ENCODE measurements around the gene PITX1.

PITX1 gene

DNA sequence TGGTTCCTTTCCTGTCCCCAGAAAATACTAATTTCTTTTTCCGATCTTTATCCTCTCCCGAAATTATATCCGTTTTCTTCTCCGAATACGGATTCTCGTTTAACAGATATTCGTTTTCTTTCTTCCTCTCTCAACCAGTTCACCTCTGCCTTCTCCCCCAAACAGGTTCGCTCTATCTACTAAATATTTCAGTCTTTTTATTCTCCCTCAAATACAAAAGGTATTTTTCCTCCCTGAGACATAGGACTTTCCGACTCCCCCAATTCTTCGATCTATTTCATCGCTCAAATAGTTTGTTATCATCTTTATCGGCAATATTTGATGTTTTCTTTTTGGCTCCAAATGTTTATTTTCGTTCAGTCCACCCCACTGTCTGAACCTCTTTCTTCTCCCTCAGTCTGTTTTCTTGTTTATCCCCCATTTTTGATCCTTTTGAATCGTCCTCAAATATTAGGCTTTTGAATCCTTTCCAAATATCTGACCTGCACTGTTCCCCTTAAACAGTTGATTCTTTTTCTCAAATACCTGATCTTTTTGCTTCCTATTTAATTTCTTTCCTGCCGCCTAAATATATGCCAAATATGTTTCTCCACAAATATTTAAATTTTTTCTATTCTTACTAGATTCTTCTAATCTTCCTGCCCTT is 4.4 kb downstream of the PITX1 start:
- no peak for DNase-seq (ENCODE audit: low read depth, low spot score)

DNA sequence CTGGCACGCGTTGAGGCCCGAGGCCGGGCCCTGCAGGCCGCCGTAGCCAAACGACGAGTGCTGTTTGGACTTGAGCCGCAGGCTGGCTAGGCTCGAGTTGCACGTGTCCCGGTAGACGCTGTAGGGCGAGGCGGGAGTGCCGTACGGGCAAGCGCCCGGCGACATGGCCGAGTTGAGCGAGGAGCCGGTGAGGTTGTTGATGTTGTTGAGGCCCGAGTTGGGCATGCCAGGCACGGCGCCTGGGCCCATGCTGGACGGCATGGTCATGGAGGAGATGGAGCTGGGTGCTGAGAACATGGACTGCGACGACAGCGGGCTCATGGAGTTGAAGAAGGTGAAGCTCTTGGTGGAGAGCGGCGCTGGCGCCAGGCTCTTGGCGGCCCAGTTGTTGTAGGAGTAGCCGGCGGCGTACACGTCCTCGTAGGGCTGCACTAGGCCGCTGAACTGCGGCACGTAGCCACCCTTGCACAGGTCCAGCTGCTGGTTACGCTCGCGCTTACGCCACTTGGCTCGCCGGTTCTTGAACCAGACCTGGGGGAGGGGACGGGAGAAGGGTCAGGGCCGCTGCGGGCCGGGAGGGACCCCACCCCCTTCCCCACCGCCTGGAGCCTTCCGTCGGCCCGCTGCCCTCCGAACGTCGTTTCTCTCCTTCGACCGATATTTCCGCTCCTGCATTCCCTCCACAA is 5.1 kb downstream of the PITX1 start:
- DNase-seq (ENCODE audit: low read depth, low spot score): no peak

DNA sequence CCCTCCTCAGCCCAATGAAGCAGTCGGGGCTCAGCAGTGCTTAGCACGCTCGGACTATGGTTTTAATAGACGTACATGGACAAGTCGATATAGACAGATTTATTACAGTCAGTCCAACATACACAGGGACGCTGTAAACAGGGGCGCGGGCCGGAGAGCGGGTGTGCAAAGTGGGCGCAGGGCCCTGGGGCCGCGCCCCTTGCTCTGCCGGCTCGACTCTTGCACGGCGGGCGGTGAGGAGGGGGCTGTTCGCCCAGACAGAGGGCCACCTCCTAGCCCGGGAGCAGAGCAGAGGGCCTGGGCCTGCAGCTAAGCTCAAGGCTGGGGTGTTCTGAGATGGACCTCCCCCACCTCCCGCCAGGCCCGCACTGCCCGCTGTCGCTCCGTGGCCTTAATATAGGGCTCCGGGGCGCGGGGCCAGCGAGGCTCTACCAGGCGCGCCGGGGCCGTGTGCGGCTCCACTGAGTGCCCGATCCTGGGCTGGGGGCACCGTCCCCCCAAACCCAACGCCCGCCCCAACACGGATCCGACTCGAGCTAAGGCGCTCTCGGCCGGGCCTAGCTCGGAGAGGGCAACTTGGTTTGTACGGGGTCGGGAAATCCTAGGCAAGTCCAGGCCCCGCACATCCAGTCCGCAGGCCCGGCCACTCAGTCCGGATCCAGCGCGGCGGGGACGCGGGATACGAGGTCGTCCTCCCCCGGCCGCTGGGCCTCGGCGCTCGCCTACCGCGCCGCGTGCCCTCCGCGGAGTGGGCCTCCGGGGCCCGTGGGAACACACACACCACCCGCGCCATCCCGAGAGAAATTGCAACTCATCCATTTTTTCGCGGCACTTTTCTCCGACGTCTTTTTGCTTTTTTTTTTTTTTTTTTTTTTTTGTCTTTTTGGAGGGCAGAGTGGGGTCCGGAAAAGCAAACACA is 6.1 kb downstream of the PITX1 start:
- no peak for DNase-seq (ENCODE audit: low read depth, low spot score)

DNA sequence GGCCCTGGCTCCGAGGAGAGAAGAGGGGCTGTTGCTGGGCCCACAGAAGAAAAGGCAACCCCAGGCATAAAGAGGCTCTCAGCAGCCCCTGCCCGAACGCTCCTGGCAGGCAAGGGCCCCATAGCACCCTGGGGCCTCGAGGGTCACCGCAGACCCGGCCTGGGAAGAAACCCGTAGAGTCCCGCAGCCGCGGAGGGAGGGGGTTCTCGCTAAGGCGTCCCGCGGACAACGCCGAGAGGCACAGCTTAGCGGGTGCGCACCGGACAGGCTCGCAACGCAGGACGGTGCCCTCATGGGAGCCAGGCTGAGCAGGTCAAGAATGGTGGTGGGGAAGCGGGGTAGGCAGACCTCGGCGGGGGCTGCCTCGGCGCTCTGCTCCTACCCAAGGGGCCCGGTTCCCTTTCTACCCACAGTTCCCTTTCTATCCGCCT is 6.7 kb downstream of the PITX1 start:
- no peak for DNase-seq (ENCODE audit: low read depth, low spot score)

DNA sequence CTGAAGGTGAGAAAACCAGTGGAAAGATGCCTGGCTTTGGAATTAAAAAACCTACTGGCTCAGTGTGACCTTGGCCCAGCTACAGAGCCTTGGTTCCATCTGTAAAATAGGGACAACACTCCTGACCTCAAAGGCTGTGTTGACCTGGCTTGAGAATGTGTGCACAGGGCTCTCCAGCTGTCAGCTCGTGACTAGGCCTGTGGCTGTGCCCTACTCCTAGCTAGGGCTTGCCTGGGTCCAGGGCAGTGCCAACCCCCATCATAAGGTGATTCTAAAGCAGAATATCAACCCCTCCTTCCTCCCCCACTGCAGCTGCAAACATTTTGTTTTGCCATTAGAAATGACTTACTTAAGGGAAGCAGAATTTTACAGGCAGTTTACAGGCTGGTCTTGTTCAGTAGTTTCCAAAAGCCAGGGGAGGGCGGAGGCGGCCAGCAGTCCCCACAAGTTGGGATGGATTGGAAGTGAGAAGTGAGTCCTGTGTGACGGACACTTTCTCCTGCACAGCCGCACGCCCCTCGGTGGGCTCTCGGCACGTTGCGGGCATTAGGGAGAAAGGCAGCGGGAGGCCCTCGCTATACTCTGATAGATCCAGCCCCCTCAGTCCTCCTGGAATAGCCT is 7.3 kb downstream of the PITX1 start:
- no peak for DNase-seq (ENCODE audit: low read depth, low spot score)

DNA sequence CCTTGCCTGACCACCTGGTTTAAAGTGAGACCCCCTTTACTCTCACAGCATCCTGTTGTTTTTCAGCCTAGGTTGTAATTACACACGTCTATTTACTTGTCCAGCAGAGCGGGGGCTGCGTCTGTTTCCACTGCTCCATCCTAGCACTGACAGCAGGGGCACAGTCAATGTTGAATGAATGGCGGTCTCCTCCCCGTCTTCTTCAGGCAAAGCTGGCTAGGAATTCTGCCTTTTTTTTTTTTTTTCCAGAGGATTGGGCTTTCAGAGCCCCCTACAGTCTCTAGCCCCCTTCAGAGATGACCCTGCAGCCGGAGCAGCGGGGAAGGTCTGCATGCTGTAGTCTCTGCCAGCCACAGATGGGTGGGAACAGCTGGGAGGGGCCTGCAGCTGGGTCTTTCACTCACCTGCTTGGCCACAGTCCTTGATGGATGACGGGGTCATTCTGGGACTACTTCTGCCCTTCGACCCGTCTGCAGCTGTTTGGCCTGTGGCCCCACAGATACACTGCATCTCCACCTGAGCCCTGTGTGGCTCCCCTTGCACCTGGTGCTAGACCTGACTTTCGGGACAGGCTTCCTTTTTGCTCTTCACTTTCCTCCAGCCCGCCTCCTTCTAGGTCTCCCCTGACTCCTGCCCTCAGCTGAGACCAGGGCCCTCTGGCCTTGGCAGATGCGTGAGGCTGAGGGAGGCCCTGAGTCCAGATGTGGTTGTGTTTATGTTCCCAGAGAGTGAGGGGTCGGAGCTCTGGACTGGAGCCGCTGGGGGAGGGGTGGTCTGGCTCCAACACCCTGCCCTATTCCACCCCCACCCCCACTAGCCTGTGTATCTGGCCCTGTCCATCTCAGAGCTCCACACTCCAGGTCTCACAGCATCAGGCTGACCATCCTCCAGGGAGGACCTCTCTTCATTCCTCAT is 8.0 kb downstream of the PITX1 start:
- DNase-seq (ENCODE audit: low read depth, low spot score): no peak

DNA sequence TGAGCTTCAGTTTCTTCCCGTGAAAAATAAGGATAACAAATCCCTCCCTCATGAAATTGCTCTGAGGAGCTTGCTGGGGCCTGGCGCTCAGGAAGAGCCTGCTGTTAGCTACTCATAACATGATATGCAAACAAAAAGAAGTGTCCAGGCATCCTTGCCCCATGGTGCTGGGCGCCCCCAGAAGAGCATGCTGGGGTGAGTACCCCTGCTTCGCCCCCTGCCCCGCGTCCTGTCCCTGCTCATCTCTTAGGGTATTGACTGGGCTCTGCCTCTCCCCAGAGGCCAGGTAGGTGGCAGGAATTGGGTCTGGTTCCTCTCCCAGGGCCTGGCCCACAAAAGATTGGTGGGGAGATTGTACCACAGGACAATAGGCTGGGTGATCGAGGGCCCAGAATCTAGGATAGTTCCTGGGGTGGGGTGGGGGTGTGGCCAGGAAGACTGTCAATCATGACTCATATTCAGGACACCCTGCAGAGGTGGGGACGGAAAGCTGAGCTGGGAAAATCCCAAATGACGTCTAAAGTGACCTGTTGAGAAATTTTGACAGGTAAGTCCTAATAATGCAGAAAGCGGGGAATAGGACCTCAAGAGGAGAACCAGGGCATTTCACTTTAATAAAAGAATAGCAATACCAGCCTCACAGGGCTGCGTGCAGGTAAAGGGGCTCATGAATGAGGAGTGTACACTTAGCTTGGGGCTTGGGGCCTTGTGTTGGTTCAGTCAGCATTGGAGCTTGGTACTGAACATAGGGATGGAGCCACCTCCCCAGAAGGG is 8.9 kb downstream of the PITX1 start:
- DNase-seq (ENCODE audit: low read depth, low spot score): no peak

DNA sequence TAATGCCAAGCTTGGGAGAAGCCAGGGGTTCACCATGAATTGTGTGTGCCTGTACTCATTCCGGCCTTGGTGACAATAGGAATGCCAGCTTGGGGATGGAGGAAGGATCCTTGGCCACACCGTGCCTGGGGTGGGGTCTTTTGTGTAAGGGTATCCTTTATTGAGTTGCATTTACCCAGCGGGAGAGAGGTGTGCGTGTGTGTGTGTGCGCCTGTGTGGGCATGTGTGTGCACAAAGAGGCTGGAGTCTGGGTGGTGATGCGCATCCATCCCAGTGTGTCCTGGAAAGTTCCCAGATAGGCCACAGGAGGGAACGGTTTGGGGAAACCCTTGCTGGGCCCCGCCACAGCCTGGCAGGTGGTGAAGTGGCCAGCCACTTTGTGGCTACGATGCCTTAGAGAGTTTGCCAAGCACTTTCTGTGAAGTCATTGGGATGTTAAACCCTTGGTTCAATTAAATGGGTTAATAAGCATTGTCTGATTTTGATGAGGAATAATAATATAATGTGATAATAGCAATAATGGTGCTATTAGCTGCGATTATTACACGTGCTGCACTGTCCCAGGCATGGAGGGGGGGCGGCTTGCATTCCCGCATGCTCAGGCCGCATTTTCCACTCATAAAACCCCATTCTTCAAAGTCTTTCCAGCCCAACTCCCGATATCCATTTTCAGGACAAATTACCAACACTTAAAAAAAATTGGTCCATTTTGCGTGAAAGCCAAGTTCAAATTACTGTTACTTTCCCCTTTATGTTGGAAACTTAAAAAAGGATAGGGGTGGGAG is 13.7 kb downstream of the PITX1 start:
- DNase-seq (ENCODE audit: low read depth, low spot score): no peak

DNA sequence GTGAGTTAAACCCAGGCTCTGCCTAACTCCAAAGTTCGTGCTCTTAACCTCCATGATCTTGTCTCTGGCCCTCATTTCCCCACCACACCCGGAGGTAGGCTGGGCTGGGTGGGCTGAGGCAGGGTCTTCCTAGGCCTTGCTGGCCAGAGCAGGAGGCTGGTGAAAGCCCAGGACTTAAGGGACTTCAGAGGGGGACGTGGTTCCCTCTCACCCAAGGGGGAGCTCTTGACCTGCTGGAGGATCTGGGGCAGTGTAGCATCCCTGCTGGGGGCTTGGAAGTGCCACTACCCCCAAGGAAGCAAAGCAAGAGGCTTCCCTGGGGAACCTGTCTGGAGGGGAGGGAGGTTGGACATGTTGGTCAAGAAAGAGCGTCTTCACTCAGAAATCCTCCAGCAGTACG is 14.7 kb downstream of the PITX1 start:
- no peak for DNase-seq (ENCODE audit: low read depth, low spot score)

DNA sequence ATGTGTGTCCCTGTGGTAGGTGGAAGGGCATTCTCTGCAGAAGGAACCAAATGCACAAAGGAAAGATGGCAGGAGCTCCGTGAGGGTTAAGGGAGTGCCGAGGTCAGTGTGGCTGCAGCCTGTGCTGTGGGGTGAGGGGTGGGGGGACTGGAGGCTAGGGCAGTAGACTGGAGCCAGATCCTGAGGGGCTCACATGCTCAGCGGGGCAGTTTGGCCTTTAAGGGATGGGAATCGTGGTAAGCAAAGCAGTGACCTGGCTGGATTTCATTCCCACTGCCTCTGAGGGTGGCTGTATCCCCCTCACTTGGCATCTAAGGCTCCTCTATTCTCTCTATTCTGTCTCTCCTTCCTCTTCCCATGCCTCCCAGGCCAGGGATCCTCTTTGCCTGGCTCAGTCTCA is 15.6 kb downstream of the PITX1 start:
- DNase-seq (ENCODE audit: low read depth, low spot score): no peak

DNA sequence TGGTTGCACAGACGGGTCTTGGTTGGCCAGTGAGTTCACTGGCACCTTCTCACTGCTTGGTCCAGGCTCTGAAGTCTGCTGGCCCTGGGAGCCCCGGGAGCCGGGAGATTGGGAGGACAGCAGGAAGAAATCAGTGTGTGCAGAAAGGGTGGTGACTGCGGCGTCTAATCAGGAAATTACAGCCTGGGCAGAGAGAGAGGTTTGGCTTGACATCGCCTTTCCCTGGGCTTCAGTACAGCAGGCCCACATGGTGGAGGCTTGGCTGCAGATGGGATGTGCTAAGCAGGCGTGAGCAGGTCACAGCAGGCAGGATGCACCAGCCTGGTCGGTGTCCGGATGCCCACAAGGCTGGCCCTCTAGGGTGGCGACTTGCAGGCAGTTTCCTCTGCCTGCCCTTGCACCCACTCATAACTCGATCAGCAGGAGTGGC is 17.2 kb downstream of the PITX1 start:
- DNase-seq (ENCODE audit: low read depth, low spot score): no peak

DNA sequence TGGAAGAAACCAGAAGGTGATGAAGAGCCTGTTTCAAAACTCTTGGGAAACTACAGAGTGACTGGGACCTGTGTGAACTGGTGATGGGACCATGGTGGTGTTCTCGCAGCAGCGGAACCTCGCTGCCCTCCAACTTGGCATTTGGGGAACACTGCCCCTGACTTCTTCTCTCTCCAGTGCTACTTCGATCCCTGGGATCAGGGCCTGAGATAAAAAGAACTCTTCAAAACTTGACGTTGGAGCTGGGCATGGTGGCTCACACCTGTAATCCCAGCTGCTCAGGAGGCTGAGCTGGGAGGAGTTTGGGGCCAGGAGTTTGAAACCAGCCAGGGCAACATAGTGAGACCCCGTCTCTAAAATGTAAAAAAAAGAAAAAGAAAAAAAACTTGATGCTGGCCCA is 18.1 kb downstream of the PITX1 start:
- DNase-seq (ENCODE audit: low read depth, low spot score): no peak

DNA sequence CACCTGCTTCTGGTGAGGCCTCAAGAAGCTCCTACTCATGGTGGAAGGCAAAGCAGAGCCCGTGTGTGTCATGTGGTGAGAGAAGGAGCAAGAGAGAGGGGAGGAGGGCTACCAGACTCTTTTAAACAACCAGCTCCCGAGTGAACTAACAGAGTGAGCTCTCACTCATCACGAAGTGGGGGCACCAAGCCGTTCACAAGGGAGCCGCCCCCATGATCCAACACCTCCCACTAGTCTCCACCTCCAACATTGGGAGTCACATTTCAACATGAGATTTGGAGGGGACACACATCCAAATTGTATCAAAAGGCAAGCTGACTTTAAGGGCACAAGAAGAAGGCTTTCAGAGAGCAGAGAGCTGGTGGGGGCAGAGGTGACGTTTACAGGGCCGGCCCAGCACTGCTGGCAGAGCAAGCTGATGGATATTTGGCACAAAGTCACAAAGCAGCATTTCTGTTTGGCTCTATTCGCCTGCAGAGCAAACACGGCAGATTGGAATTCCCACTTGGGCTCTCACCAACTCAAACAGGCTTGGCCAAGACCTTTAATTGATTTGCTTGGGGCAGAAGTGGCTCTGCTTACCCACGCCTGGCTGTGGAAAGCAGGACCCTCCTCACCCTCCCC is 20.0 kb downstream of the PITX1 start:
- DNase-seq (ENCODE audit: low read depth, low spot score): no peak

DNA sequence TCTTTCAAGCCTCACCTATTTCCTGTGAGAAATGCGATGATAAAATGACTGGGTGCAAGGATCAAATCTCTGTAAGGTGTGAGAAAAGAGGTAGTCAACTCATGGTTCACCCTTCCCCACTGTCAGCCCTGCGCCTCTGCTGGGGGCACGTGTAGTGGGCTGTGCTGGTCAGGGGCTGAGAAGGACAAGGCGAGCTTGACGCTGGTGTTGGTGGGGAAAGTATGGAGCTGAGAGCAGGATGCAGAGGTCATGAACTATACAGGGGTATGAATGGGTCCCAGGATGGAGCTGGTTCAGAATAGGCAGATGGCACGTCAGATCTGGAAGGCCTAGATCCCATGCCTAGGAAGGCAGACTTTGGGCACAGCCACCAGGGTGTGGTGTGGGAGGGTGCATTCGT is 20.6 kb downstream of the PITX1 start:
- no peak for DNase-seq (ENCODE audit: low read depth, low spot score)

DNA sequence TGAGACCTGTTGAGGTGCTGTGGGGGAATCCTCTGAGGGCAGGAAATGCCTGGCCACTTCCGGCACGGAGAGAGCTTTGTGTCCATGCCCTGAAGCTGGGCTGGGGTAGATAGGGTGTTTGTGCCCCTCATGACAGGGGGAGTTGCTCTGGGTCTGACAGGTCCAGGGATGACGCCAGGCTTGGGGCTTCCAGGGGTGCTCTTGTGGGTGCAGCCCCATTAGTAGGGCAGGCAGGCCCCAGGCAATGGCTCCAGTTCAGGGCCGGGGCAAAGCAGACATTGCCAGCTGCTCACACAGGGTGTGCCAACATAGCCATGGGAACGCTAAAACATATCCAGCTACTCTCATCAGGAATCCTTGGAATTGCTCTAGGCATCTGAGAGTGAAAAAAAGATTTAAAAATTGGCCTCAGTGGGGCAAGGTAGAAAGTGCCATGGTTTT is 21.1 kb downstream of the PITX1 start:
- no peak for DNase-seq (ENCODE audit: low read depth, low spot score)

DNA sequence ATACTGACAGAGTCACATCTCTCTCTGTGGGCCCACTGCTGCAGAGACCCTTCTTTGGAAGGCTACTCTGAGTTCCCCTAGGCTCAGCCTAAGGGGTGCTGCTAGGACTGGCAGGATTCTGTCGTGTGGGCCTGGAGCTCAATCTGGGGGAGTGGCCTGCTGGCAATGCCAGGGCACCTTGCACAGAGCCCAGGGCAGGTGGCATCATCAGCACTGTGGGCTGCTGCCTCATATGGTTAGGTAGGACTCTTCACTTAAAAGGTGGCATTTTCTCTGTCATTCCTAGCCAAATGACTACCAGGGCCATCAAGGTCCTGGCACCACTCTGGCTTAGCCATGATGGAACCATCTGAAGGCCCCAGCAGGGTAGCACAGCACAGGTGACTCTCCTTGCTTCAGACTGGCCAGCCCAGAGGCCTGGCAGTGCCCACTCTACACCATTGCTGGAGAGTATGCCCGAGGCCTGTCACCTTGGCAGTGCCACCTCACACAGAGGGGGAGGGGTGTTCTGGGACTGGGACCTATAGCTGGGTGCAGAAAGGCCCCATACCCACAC is 21.9 kb downstream of the PITX1 start:
- no peak for DNase-seq (ENCODE audit: low read depth, low spot score)

DNA sequence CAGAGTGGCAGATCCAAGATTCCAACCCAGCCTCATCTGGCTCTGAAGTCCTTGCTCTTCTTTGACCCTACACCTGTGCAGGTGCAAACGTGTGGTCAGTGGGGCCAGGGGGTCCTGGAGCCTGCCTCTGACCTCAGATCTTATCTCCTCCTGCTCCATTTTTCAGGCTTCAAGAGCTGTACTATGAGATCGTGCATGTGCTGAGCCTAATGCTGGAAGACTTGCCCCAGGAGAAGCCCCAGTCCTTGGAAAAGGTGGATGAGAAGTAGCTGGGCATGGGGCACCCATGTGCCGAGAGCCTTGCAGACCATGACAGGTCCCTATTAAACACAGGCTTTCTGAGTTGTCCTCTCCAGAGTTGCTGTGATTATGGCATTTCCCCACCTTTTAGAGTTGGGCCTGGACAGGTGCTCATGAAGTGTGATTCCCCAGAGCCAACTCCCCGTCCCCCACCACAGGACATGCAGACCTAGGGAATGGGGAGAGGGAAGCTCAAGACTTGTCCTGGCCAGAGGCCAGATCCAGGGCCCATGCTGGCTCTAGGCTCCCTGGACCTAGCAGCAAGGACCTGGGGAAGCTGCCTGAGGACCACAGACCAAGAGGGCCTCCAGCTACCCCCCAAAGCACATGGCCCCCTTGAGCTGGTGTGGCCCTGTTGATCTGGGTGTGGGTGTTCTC is 22.5 kb downstream of the PITX1 start:
- DNase-seq (ENCODE audit: low read depth, low spot score): no peak

Measured in iPS DF 19.7 (cell line).